Measurements from ENCODE around the gene MYH9. TPM values are rescaled to one million over a fixed set of nuclear protein-coding genes. Genes with fewer than 3 reads are reported as not detected.

The MYH9 gene
- polyA plus RNA-seq, 1 of the 3 experiments (the other 2 are of a cell fraction), result 303 TPM

GRCh38 chr22:36306227-36306626, 81.5 kb downstream of the MYH9 start:
- peaks cover 74% of the 10 kb centered on the region for H4K20me1 ChIP-seq (ENCODE audit: insufficient read depth)
- CTCF ChIA-PET, result interaction anchor here (2.4 kb wide), 1 partner anchor 164 kb away, joined by 13 read pairs; no protein-coding TSS in a partner anchor
- no peak overlapping the region for H2AFZ ChIP-seq (ENCODE audit: low read depth)
- no peaks in the 10 kb centered on the region for H3K4me1 ChIP-seq (ENCODE audit: control insufficient read depth in 1 of 2, insufficient read depth in 2 of 2, low read depth in 1 of 2, low read length in 1 of 2)
- H3K36me3 ChIP-seq (replicated peaks in 1 of 2; ENCODE audit: control insufficient read depth in 1 of 2, insufficient read depth in 2 of 2, low read length in 1 of 2), result peaks cover 83 to 87% of the 10 kb centered on the region in 2 experiments
- H3K4me3 ChIP-seq (ENCODE audit: low read depth in 2 of 2, low read length in 1 of 2), result no peak overlapping the region
- no peak overlapping the region for H3K27ac ChIP-seq (ENCODE audit: low read depth in 2 of 2, low read length in 1 of 2)
- no peak overlapping the region for H3K4me2 ChIP-seq
- H3K9ac ChIP-seq, result no peak overlapping the region
- WGBS (ENCODE audit: low lambda C conversion rate), result 93% methylated on average over 15 of the region's 18 CpGs
- POLR2A ChIA-PET, result no interaction called here
- H3K9me2 ChIP-seq, result no peaks in the 10 kb centered on the region
- H3K9me3 ChIP-seq, result no peaks in the 10 kb centered on the region
- H3F3A ChIP-seq (replicated peaks; ENCODE audit: insufficient read depth), result peaks cover 64% of the 10 kb centered on the region
- TF ChIP-seq ZBTB33 (IDR thresholded peaks at IDR 0.05; ENCODE audit: borderline replicate concordance, low read depth) (no peak), RFX5 (IDR thresholded peaks at IDR 0.05; ENCODE audit: low read length) (no peak), NRF1 (IDR thresholded peaks at IDR 0.05; ENCODE audit: low read depth, low read length) (no peak), USF1 (IDR thresholded peaks at IDR 0.05; ENCODE audit: borderline replicate concordance, low read depth) (no peak), CHD2 (IDR thresholded peaks at IDR 0.05; ENCODE audit: low read length, partially characterized antibody) (no peak), MAX (IDR thresholded peaks at IDR 0.05; ENCODE audit: low read depth) (no peak), PBX3 (IDR thresholded peaks at IDR 0.05) (no peak), FOSL2 (IDR thresholded peaks at IDR 0.05; ENCODE audit: borderline replicate concordance, low read depth) (no peak), NFIC (IDR thresholded peaks at IDR 0.05; ENCODE audit: borderline replicate concordance) (no peak), RXRA (IDR thresholded peaks at IDR 0.05; ENCODE audit: borderline replicate concordance, low read depth) (no peak), SIN3A (IDR thresholded peaks at IDR 0.05; ENCODE audit: borderline replicate concordance, low read depth, low read length) (no peak)
- H3K79me2 ChIP-seq (ENCODE audit: insufficient read depth), result peaks cover 99% of the 10 kb centered on the region
- H3K27me3 ChIP-seq (ENCODE audit: insufficient read depth), result no peaks in the 10 kb centered on the region
- no peak for DNase-seq

- no peak overlapping the region for H2AFZ ChIP-seq (ENCODE audit: low read depth)
- no peaks in the 10 kb centered on the region for H3K4me1 ChIP-seq (ENCODE audit: control insufficient read depth in 1 of 2, insufficient read depth in 2 of 2, low read depth in 1 of 2, low read length in 1 of 2)
- no peak overlapping the region for H3K4me2 ChIP-seq
- no peak overlapping the region for H3K4me3 ChIP-seq (ENCODE audit: low read depth in 2 of 2, low read length in 1 of 2)
- peaks cover 64% of the 10 kb centered on the region for H3F3A ChIP-seq (replicated peaks; ENCODE audit: insufficient read depth)
- no peaks in the 10 kb centered on the region for H3K27me3 ChIP-seq (ENCODE audit: insufficient read depth)
- H3K9me3 ChIP-seq, result no peaks in the 10 kb centered on the region
- H3K9me2 ChIP-seq, result no peaks in the 10 kb centered on the region
- ChIA-PET CTCF (interaction anchor here (2.4 kb wide), 1 partner anchor 165 kb away, joined by 13 read pairs; no protein-coding TSS in a partner anchor), POLR2A (no interaction called here)
- H3K36me3 ChIP-seq (replicated peaks in 1 of 2; ENCODE audit: control insufficient read depth in 1 of 2, insufficient read depth in 2 of 2, low read length in 1 of 2), result peaks cover 84 to 87% of the 10 kb centered on the region in 2 experiments
- 94% methylated on average over 18 of the region's 19 CpGs for WGBS (ENCODE audit: low lambda C conversion rate)
- no peak overlapping the region for H3K9ac ChIP-seq
- peaks cover 76% of the 10 kb centered on the region for H4K20me1 ChIP-seq (ENCODE audit: insufficient read depth)
- H3K27ac ChIP-seq (ENCODE audit: low read depth in 2 of 2, low read length in 1 of 2), result no peak overlapping the region
- H3K79me2 ChIP-seq (ENCODE audit: insufficient read depth), result peaks cover 99% of the 10 kb centered on the region
- no peak for DNase-seq
- TF ChIP-seq IRF3 (IDR thresholded peaks at IDR 0.05; ENCODE audit: low read depth, low read length), result no peak
- no peak for TF ChIP-seq REST (IDR thresholded peaks at IDR 0.05; ENCODE audit: low read depth, low read length)
- no peak for TF ChIP-seq TEAD4 (IDR thresholded peaks at IDR 0.05; ENCODE audit: borderline replicate concordance, insufficient read depth)
- TF ChIP-seq USF1 (IDR thresholded peaks at IDR 0.05; ENCODE audit: borderline replicate concordance, low read depth), result no peak
- TF ChIP-seq GABPA (IDR thresholded peaks at IDR 0.05; ENCODE audit: low read depth), result no peak
- no peak for TF ChIP-seq RXRA (IDR thresholded peaks at IDR 0.05; ENCODE audit: borderline replicate concordance, low read depth)
- TF ChIP-seq RAD21 (IDR thresholded peaks at IDR 0.05; ENCODE audit: low read length), result no peak
- TF ChIP-seq EP300 (IDR thresholded peaks at IDR 0.05; ENCODE audit: borderline replicate concordance in 1 of 2, low read depth in 1 of 2, low read length in 1 of 2), result no peak
- TF ChIP-seq ELF1 (IDR thresholded peaks at IDR 0.05), result no peak
These were observed 82.0 kb downstream of the MYH9 start for GRCh38 chr22:36305813-36306212.

Data from SK-N-SH (cell line).